ENCODE measurements around the gene RAB3IL1. TPM values are rescaled to one million over a fixed set of nuclear protein-coding genes. Genes with fewer than 3 reads are reported as not detected.

RAB3IL1 gene
- total and polyA plus RNA-seq, 8 donors, result 0.58 to 13.3 (median 10.1) TPM; not detected in 1

DNA sequence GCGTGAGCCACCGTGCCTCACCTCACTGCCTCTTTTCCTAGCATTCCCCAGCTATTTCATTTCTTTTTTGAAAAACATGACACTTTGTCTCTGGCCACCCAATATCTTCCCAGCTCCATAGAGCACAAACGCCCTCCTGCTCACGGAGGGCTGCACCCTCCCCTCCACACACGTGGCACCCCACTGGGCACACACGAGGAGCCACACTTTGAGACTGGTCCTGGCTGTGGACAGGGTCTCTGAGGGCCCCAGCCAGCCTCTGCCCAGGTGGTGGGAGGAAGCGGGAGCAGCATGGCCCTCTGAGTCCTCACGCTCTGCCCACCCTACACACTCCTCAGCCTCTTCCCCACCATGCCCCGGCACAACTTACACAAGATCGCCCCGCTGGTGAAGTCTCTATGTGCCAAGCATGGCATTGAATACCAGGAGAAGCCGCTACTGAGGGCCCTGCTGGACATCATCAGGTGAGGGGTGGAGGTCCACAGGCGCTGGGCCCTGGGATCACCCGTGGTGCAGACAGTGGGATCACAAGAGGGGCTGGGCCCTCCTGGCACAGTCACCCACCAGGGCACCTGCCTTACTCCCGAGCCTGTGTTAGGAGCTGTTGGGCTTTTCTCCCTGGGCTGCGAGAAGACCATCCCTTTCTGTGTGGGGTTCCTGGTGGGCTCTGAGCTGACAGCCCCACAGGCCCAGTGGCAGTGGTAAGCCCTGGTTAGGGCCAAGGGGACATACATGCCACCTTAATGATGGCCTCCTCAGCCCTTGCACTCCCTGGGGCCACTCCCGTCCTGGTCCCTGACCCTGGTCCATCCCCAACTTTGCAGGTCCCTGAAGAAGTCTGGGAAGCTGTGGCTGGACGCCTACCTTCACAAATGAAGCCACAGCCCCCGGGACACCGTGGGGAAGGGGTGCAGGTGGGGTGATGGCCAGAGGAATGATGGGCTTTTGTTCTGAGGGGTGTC is 52.3 kb downstream of the RAB3IL1 start:
- no peaks in the 10 kb centered on the region for H3K9me3 ChIP-seq
- no peak for TF ChIP-seq POLR2AphosphoS5 (IDR thresholded peaks at IDR 0.05)
- no peak for TF ChIP-seq EP300 (IDR thresholded peaks at IDR 0.05)
- no peak for TF ChIP-seq POLR2A (IDR thresholded peaks at IDR 0.05)
- H3K4me1 ChIP-seq, result peaks cover 0 to 6% (median 4%) of the 10 kb centered on the region in 4 donors
- DNase-seq, result no peak
- no peaks in the 10 kb centered on the region for H3K27me3 ChIP-seq
- H3K36me3 ChIP-seq, result peaks cover 0 to 56% (median 11%) of the 10 kb centered on the region in 4 donors
- 89 to 96% (median 94%) methylated on average over 15 to 20 of the region's 20 CpGs for WGBS, 5 donors
- no peak overlapping the region for H3K27ac ChIP-seq
- H3K4me3 ChIP-seq, result no peak overlapping the region
- intact Hi-C loops (cut with DNase I; ENCODE audit: low total_unique reads), result no loop called here

DNA sequence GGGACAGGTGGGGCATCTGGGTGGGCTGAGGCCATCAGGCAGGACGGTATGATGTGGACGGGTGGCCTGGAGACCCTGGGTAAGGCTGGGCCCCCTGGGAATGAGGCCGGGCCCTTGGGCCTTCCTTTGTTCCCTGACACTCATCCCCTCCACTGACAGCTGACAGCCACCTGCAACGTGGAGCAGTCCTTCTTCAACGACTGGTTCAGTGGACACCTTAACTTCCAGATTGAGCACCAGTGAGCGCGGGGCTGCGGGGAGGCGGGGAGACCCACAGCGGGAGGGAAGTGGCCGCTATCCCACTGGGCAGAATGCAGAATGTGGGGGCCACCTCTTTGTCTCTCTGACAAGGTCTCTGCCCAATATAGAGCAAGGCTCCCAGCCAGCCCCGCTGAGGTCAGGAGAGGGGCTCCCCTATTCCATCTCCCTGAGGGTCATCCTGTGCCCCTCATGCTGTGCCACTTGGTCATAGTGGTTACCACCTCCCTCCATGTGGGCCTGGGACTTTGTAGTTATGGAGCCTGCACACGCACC is 53.8 kb downstream of the RAB3IL1 start:
- intact Hi-C loops (cut with DNase I; ENCODE audit: low total_unique reads), result no loop called here
- H3K4me1 ChIP-seq, result peaks cover 0 to 9% (median 5%) of the 10 kb centered on the region in 4 donors
- 93 to 96% (median 94%) methylated on average over 12 to 13 of the region's 13 CpGs for WGBS, 5 donors
- peaks cover 0 to 68% (median 17%) of the 10 kb centered on the region in 4 donors for H3K36me3 ChIP-seq
- H3K27ac ChIP-seq, result no peak overlapping the region
- no peak overlapping the region for H3K4me3 ChIP-seq
- DNase-seq, result no peak
- no peak for TF ChIP-seq EP300 (IDR thresholded peaks at IDR 0.05)
- TF ChIP-seq, protein P1, sequence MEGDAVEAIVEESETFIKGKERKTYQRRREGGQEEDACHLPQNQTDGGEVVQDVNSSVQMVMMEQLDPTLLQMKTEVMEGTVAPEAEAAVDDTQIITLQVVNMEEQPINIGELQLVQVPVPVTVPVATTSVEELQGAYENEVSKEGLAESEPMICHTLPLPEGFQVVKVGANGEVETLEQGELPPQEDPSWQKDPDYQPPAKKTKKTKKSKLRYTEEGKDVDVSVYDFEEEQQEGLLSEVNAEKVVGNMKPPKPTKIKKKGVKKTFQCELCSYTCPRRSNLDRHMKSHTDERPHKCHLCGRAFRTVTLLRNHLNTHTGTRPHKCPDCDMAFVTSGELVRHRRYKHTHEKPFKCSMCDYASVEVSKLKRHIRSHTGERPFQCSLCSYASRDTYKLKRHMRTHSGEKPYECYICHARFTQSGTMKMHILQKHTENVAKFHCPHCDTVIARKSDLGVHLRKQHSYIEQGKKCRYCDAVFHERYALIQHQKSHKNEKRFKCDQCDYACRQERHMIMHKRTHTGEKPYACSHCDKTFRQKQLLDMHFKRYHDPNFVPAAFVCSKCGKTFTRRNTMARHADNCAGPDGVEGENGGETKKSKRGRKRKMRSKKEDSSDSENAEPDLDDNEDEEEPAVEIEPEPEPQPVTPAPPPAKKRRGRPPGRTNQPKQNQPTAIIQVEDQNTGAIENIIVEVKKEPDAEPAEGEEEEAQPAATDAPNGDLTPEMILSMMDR (IDR thresholded peaks at IDR 0.05), result no peak
- no peak for TF ChIP-seq POLR2A (IDR thresholded peaks at IDR 0.05)
- TF ChIP-seq POLR2AphosphoS5 (IDR thresholded peaks at IDR 0.05), result no peak
- no peaks in the 10 kb centered on the region for H3K27me3 ChIP-seq
- H3K9me3 ChIP-seq, result no peaks in the 10 kb centered on the region

DNA sequence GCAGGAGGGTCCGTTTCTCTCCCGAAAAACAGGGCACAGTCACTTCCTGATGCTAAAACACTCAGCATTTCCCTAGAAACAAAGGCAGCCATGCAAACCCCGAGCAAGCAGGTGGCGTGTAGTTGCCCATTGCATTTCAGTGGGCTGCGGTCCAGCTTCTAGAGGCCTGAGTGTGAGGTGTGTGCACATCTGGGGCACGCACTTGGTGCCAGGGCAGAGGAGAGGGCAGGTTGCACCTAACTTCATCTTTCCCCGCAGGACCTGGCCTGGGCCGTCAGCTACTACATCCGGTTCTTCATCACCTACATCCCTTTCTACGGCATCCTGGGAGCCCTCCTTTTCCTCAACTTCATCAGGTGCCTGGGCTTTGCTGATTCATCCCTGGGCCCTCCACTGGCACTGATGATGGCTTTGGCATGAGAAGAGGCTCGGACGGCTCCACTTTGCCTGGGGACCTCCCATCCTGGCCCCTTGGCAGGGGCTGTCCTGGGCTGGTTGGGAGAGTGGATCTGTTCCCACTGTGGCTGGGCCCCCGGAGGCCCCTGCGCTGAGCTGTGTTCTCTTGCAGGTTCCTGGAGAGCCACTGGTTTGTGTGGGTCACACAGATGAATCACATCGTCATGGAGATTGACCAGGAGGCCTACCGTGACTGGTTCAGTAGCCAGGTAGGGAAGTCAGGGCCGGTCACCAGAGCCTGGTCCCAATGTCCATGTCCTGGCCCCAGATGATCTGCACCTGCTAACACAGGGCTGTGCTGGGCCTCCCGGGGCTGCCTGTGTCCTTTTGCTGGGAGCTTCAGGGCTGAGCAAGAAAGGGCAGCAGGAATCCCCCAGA is 54.4 kb downstream of the RAB3IL1 start:
- H3K27me3 ChIP-seq, result no peaks in the 10 kb centered on the region
- no peak for DNase-seq
- no peaks in the 10 kb centered on the region for H3K9me3 ChIP-seq
- H3K36me3 ChIP-seq, result peaks cover 0 to 69% (median 18%) of the 10 kb centered on the region in 4 donors
- peaks cover 0 to 9% (median 5%) of the 10 kb centered on the region in 4 donors for H3K4me1 ChIP-seq
- no peak overlapping the region for H3K4me3 ChIP-seq
- intact Hi-C loops (cut with DNase I; ENCODE audit: low total_unique reads), result no loop called here
- no peak overlapping the region for H3K27ac ChIP-seq
- TF ChIP-seq EP300 (IDR thresholded peaks at IDR 0.05) (no peak), POLR2A (IDR thresholded peaks at IDR 0.05) (no peak), POLR2AphosphoS5 (IDR thresholded peaks at IDR 0.05) (no peak)
- TF ChIP-seq, protein P1 (IDR thresholded peaks at IDR 0.05), result no peak
- 89 to 96% (median 92%) methylated on average over 16 to 18 of the region's 18 CpGs for WGBS, 5 donors

DNA sequence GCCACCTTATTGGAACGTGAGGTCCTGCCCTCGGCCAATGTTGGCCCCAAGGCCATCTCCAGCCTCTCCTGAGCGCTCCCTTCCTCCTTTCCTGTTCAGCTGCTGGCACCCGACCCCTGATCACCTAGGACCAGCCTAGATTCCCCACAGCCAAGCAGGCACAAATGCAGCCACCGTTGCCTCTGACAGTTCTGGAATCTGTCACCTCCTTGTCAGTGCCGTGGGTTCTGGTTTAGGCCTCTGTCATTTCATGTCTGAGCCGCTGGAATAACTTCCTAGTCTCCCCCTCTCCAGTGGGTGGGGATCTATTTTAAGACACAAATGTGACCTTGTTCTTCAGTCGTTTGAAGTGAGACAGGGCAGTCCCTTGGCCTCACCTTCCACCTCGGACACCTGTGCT is 55.7 kb downstream of the RAB3IL1 start:
- peaks cover 0 to 9% (median 5%) of the 10 kb centered on the region in 4 donors for H3K4me1 ChIP-seq
- H3K27ac ChIP-seq, result no peak overlapping the region
- intact Hi-C loops (cut with DNase I; ENCODE audit: low total_unique reads), result no loop called here
- TF ChIP-seq EP300 (IDR thresholded peaks at IDR 0.05), result no peak
- no peak for TF ChIP-seq POLR2A (IDR thresholded peaks at IDR 0.05)
- TF ChIP-seq, protein P1 (IDR thresholded peaks at IDR 0.05), result no peak
- TF ChIP-seq POLR2AphosphoS5 (IDR thresholded peaks at IDR 0.05), result no peak
- H3K4me3 ChIP-seq, result no peak overlapping the region
- no peaks in the 10 kb centered on the region for H3K9me3 ChIP-seq
- no peak for DNase-seq
- no peaks in the 10 kb centered on the region for H3K27me3 ChIP-seq
- peaks cover 0 to 78% (median 24%) of the 10 kb centered on the region in 4 donors for H3K36me3 ChIP-seq
- 68 to 80% (median 75%) methylated on average over 9 of the region's 9 CpGs for WGBS, 5 donors

Data from stomach (tissue), 9 donors.